Immature natural killer cell (primary cell): Measurements from ENCODE around the gene ITGA11. TPM values are rescaled to one million over a fixed set of nuclear protein-coding genes. Genes with fewer than 3 reads are reported as not detected.

Source experiments
- DNase-seq, 3 donors: peaks; one replicate each; pipeline ENCODE4 v3.0.0; 2022; ENCODE audit warnings: mixed read lengths in 1 of 3
- H3K27ac Mint-ChIP-seq, 6 donors: one replicate each; pipeline ENCODE4 v1.8.0; 2020; ENCODE audit warnings: mixed read lengths in 6 of 6, mild to moderate bottlenecking in 5 of 6, inconsistent platforms in 4 of 6, moderate library complexity in 3 of 6
- H3K27me3 Mint-ChIP-seq, 3 donors: one replicate each; pipeline ENCODE4 v1.8.0; 2020 to 2021; ENCODE audit warnings: low read depth in 3 of 3, mild to moderate bottlenecking in 3 of 3, mixed read lengths in 3 of 3, moderate library complexity in 3 of 3, inconsistent platforms in 1 of 3
- H3K36me3 Mint-ChIP-seq, 3 donors: one replicate each; pipeline ENCODE4 v1.8.0; 2020; ENCODE audit warnings: mixed read lengths in 3 of 3, inconsistent platforms in 2 of 3, mild to moderate bottlenecking in 2 of 3
- H3K4me1 Mint-ChIP-seq, 2 donors: one replicate each; pipeline ENCODE4 v1.8.0; 2020; ENCODE audit warnings: inconsistent platforms in 2 of 2, mild to moderate bottlenecking in 2 of 2, mixed read lengths in 2 of 2, moderate library complexity in 1 of 2
- H3K4me3 Mint-ChIP-seq, 5 donors: one replicate each; pipeline ENCODE4 v1.8.0; 2020; ENCODE audit warnings: mild to moderate bottlenecking in 5 of 5, mixed read lengths in 5 of 5, inconsistent platforms in 3 of 5, moderate library complexity in 3 of 5
- H3K9me3 Mint-ChIP-seq, 6 donors: one replicate each; pipeline ENCODE4 v1.8.0; 2020; ENCODE audit warnings: mild to moderate bottlenecking in 6 of 6, mixed read lengths in 6 of 6, inconsistent platforms in 4 of 6, moderate library complexity in 3 of 6
- polyA plus RNA-seq, 3 donors: library from polyadenylated mRNA; unstranded; fragments of 300-500 nt; fragmentation: Illumina TruSeq; gene quantifications; one replicate each; pipeline ENCODE4 v1.2.3, GENCODE V29; 2021

The ITGA11 gene
- polyA plus RNA-seq, 3 donors from 2014 or later = not detected

GRCh38 chr15:68256675-68257450, 175.1 kb downstream of the ITGA11 start:
- Mint-ChIP-seq H3K9me3 (peaks cover 0 to 1% (median 0%) of the 10 kb centered on the region in 6 donors), H3K4me1 (peaks cover 0 to 7% of the 10 kb centered on the region in 2 donors), H3K27me3 (peaks cover 2 to 12% (median 3%) of the 10 kb centered on the region in 3 donors), H3K36me3 (no peaks in the 10 kb centered on the region), H3K27ac (no peak overlapping the region), H3K4me3 (peak overlapping the region; percentile 44 to 76 (median 64))
- peak in 2 of 3 donors; percentile 16 to 22 for DNase-seq

GRCh38 chr15:68252925-68253534, 178.9 kb downstream of the ITGA11 start:
- no peaks in the 10 kb centered on the region for H3K36me3 Mint-ChIP-seq
- H3K4me1 Mint-ChIP-seq = peaks cover 0 to 7% of the 10 kb centered on the region in 2 donors
- DNase-seq = peak; percentile 25 to 41 (median 28)
- no peak overlapping the region for H3K27ac Mint-ChIP-seq
- H3K27me3 Mint-ChIP-seq = peaks cover 2 to 16% (median 3%) of the 10 kb centered on the region in 3 donors
- peaks cover 0 to 1% (median 0%) of the 10 kb centered on the region in 6 donors for H3K9me3 Mint-ChIP-seq
- no peak overlapping the region for H3K4me3 Mint-ChIP-seq

GRCh38 chr15:68249058-68249713, 182.8 kb downstream of the ITGA11 start:
- Mint-ChIP-seq H3K4me3 (no peak overlapping the region), H3K9me3 (peaks cover 0 to 7% (median 4%) of the 10 kb centered on the region in 6 donors), H3K4me1 (no peaks in the 10 kb centered on the region), H3K36me3 (peaks cover 0 to 4% (median 0%) of the 10 kb centered on the region in 3 donors), H3K27ac (no peak overlapping the region), H3K27me3 (peaks cover 2 to 6% (median 3%) of the 10 kb centered on the region in 3 donors)
- no peak for DNase-seq

Other genes with a start within 250 kb of the ITGA11 start
- gene CALML4, start 226.8 kb downstream of the ITGA11 start, polyA plus RNA-seq = 1 to 10 TPM in 1 of 3 donors, under 1 TPM in 1, not detected in 1; 0.37 to 4.2 TPM
- gene CLN6, start 202.4 kb downstream of the ITGA11 start, polyA plus RNA-seq = 1 to 10 TPM; 1.3 to 2.5 (median 2.3) TPM
- gene FEM1B, start 154.4 kb downstream of the ITGA11 start, polyA plus RNA-seq = 10 to 100 TPM in 2 of 3 donors, 1 to 10 TPM in 1; 6.1 to 25.9 (median 18.4) TPM
- gene CORO2B, start 146.8 kb upstream of the ITGA11 start, polyA plus RNA-seq = not detected